ENCODE measurements around the gene ANKRD26.
"Not testable (repeated sequence)": the region's sequence is repeated elsewhere in the genome, so short reads cannot be mapped to it uniquely, and the experiment has no call there.

The ANKRD26 gene

DNA sequence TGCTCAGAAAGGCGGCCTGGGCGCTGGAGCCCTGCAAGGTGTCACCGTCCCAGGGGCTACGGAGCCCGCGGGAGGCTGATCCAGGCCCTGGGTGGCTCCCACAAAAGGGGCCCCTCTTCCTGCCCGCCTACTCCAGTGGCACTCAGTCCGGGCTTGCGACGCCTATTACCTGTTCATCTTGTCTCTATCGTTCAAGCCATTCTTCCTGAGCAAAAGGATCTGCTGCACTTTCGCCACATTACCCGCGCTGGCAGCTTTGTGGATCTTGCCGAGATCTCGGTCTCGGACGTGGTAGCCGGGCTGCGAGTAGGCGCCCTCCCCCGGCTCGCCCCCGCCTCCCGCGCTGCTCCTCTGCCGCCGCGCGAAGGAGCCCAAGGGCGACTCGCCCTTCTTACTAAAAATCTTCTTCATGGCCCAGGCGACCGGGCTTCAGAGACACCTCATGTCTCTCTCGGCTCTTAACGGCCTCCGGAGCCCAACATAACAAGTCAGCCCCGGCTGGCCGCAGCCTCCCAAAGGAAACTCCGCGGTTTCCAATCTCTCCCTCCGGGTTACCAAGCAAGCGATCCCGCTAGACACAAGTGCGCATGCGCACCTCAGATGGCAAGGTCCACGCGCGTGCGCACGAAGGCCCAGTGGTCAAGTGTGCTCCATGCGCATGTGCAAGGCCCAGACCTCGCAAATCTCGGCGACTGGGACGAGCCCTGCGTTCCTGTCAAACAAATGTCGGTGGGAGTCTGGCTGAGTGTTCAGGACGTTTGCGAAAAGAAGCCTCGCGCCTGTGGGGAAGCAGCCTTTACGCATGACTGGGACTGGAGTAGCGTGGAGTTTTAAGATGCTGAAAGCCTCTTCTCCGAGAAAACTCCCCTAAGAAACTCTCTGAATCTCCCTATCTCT lies at the start of gene ANKRD26:
ANKRD26 (minus strand) TSS at position 579 of the 897 bp plus-strand sequence; CDS start at position 411, 168 bp downstream.
- peak; percentile 92 for DNase-seq (ENCODE audit: low read depth in 2 of 2)

GRCh38 chr10:27147701-27148100 lies 47.4 kb upstream of the ANKRD26 start:
- no peak for DNase-seq (ENCODE audit: low read depth in 2 of 2)

GRCh38 chr10:27145937-27146336 lies 45.6 kb upstream of the ANKRD26 start:
- no peak for DNase-seq (ENCODE audit: low read depth in 2 of 2)

DNA sequence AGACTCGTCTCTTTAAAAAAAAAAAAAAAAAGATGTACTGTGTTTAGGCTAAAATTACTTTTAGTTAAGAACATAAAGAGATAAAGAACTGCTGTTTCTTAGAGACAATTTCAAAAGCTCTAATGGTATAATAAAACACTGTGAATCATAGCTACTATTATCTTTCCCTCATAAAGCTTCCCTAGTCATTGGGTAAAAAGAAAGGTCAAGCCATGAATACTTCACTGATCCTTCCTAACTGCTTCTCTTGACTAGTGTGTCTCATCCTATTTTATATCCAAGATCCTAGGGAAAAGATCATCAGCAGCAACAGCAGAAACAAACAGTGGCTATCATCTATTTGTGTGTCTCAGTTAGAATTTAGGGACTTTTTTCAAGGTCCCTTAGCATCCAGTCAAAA lies 43.4 kb upstream of the ANKRD26 start:
- no peak for DNase-seq (ENCODE audit: low read depth in 2 of 2)

GRCh38 chr10:27138277-27138676 lies 38.0 kb upstream of the ANKRD26 start:
- no peak for DNase-seq (ENCODE audit: low read depth in 2 of 2)

GRCh38 chr10:27134371-27134770 lies 34.1 kb upstream of the ANKRD26 start:
- no peak for DNase-seq (ENCODE audit: low read depth in 2 of 2)

DNA sequence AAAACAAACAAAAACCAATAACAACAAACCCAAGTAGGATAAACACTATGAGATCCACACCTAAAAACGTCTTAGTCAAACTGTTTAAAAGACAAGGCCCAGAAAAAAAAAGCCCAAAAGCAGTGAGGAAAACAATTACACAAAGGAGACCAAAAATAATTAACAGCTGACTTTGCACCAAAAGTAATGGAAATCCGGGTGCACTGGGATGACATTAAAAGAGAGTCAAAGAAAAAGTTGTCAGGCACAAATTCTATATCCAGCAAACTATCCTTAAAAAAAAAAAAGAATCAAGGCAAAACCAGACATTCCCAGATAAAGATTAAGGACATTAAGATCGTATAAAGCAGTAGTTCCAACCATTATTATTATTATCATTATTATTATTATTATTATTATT lies 7.9 kb upstream of the ANKRD26 start:
- DNase-seq (ENCODE audit: low read depth in 2 of 2) = no peak

DNA sequence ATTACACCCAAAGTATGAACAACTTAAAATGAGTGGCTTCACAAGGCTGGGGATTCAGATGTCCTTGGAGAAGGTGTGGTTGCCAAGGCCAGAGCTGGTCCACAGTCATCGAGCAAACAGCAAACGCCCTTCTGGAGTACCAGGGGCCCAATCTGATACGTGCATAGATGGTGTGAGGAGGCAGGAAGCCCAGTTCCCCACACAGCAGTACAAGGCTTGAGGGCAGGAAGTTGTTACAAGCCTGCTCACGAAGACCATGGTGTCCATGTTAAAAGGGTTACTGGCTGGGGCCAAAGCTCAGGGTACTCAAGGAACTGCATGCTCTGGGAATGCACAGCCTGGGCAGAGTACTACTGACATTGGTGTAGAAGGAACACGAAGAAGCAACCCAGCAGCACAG lies 4.6 kb upstream of the ANKRD26 start:
- DNase-seq (ENCODE audit: low read depth in 2 of 2) = no peak

GRCh38 chr10:27100813-27101347 lies 586 bp upstream of the ANKRD26 start:
- no peak for DNase-seq (ENCODE audit: low read depth in 2 of 2)

DNA sequence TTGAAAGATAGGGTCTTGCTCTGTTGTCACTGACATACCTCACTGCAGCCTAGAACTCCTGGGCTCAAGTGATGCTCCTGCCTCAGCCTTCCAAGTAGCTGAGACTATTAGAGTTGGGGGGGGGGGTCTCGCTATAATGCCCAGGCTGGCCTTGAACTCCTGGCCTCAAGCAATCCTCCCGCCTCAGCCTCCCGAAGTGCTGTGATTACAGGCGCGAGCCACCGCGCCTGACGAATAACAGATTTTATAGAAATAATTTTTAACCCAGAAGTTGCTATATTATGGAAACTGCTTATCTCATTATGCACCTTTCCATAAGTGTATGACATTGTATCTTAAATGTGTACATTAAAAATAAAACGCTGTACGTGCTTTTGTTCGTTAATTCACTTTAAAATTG lies 846 bp downstream of the ANKRD26 start:
- no peak for DNase-seq (ENCODE audit: low read depth in 2 of 2)

- DNase-seq (ENCODE audit: low read depth in 2 of 2) = no peak
These were observed 11.9 kb downstream of the ANKRD26 start for GRCh38 chr10:27088119-27089044.

GRCh38 chr10:27072436-27073114 lies 27.7 kb downstream of the ANKRD26 start:
- no peak for DNase-seq (ENCODE audit: low read depth in 2 of 2)

- no peak for DNase-seq (ENCODE audit: low read depth in 2 of 2)
These were observed 31.9 kb downstream of the ANKRD26 start for GRCh38 chr10:27068217-27068891.

DNA sequence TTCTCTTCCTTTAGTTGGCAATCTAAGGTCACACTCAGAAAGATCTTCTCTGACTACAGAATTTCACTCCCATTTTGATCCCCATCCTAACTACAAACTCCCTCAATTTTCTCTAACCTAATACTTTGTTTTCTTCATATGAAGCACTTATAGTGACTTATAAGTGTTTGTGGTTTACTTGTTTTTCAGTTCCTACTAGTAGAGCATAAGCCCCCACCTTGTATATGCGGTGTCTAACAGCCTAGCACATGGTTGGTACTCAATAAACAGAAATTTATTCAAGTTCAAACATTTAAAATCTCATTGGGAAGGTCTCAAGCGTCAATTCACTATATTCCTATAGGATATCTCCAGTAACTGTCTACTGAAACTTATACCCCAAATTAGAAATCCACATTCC lies 35.2 kb downstream of the ANKRD26 start:
- DNase-seq (ENCODE audit: low read depth in 2 of 2) = no peak

DNA sequence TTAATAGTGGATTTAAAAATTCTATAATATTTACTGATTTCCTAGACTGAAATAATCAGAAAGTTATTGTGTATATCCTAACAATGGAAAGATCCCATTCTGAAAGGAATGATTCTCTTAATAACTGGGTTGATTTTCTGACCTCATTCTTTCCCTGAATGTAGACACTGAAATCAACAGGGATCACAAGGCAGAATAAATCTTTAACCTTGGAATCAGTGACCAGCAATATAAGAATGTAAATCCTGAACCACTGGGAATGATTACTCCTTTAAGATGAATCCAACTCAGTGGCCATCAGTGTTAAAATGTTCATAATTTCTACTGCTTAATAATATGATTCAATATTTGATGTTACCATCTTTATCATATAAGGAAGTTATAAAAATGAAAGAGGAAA lies 47.6 kb downstream of the ANKRD26 start:
- DNase-seq (ENCODE audit: low read depth in 2 of 2) = no peak

GRCh38 chr10:27045247-27045646 lies 55.0 kb downstream of the ANKRD26 start:
- DNase-seq (ENCODE audit: low read depth in 2 of 2) = not testable (repeated sequence)

- no peak for DNase-seq (ENCODE audit: low read depth in 2 of 2)
These were observed 59.1 kb downstream of the ANKRD26 start for GRCh38 chr10:27041196-27041595.

- no peak for DNase-seq (ENCODE audit: low read depth in 2 of 2)
These were observed 62.1 kb downstream of the ANKRD26 start for GRCh38 chr10:27038168-27038567.

DNA sequence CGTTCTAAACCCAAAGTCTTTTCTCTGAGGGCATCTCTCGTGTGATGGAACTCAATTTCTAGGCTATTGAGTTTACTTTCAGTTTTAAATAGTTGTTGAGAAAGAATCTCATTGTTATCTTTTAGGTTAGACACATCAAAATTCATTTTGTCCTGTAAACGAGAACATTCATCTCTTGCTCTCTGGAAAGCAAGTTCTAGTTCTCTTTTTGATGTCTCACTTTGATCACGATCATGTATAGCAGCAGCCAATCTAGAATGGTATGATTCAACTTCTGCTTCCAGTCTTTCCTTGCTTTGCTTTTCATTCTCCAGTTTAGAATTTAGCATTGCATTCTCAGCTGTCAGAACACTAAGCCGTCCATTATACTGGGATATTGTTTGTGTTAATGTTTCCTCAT lies 65.1 kb downstream of the ANKRD26 start:
- no peak for DNase-seq (ENCODE audit: low read depth in 2 of 2)

- DNase-seq (ENCODE audit: low read depth in 2 of 2) = no peak
These were observed 70.2 kb downstream of the ANKRD26 start for GRCh38 chr10:27030060-27030459.

- DNase-seq (ENCODE audit: low read depth in 2 of 2) = no peak
These were observed 78.2 kb downstream of the ANKRD26 start for GRCh38 chr10:27022048-27022447.
